OCI-LY7 (cell line): ENCODE data around the gene ALG8.

Experiments used
- EZH2phosphoT487 ChIP-seq: fragments of 200-600 bp; sonication (generic); IDR thresholded peaks from 2 replicates; pipeline ENCODE4 v1.6.1; 2018; ENCODE audit warnings: low read depth, borderline replicate concordance, mild to moderate bottlenecking, mixed run types, antibody characterized with exemption, low read length, moderate library complexity, mixed read lengths
- TF ChIP-seq, protein P1 (sequence below): fragments of 200-600 bp; sonication (generic); conservative IDR thresholded peaks from 2 replicates; pipeline ENCODE4 v1.5.1; 2014; ENCODE audit warnings: mild to moderate bottlenecking, antibody characterized with exemption, low read length, moderate library complexity, mixed read lengths

DNA sequence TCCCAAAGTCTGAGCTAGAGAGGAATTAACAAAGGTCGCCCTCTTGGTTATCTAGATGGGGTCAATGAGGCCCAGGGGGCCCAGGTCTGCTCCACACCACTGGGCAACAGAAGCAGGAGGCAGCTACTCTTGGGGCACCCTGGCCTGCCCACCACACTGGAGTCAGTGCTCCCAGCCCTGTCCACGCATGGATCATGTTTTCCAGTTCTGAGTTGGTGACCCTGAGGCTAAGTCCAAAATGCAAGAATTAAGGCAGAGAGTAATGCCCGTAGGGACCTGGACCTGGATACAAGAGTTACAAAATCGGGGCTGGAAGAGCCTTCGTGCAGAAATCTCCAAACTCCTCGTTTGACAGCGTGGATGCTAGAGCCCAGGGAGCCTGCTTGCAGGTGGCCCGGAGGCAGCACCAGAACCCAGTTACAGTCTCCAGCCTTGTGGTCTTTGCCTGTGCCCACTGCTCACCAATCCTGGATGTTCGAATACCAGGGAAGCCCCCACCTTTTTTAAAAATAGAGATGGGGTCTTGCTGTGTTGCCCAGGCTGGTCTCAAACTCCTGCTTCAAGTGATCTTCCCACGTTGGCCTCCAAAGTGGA, 81.9 kb downstream of the ALG8 start:
- TF ChIP-seq, protein P1, sequence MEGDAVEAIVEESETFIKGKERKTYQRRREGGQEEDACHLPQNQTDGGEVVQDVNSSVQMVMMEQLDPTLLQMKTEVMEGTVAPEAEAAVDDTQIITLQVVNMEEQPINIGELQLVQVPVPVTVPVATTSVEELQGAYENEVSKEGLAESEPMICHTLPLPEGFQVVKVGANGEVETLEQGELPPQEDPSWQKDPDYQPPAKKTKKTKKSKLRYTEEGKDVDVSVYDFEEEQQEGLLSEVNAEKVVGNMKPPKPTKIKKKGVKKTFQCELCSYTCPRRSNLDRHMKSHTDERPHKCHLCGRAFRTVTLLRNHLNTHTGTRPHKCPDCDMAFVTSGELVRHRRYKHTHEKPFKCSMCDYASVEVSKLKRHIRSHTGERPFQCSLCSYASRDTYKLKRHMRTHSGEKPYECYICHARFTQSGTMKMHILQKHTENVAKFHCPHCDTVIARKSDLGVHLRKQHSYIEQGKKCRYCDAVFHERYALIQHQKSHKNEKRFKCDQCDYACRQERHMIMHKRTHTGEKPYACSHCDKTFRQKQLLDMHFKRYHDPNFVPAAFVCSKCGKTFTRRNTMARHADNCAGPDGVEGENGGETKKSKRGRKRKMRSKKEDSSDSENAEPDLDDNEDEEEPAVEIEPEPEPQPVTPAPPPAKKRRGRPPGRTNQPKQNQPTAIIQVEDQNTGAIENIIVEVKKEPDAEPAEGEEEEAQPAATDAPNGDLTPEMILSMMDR, result no peak
- no peak for TF ChIP-seq EZH2phosphoT487
